ENCODE data around the gene DOCK9. TPM values are rescaled to one million over a fixed set of nuclear protein-coding genes. Genes with fewer than 3 reads are reported as not detected.

Gene DOCK9
- total and polyA plus RNA-seq, 2 experiments from 2014 or later: 16.4 to 38.9 TPM

GRCh38 chr13:98957731-98958442 lies 20.0 kb downstream of the DOCK9 start:
- Histone ChIP-seq H3K4me2 (no peak overlapping the region), H3K27ac (no peak overlapping the region), H3K36me3 (replicated peaks; ENCODE audit: insufficient read depth, low read depth) (no peaks in the 10 kb centered on the region), H3K4me3 (no peak overlapping the region), H3K9me2 (replicated peaks; ENCODE audit: insufficient read depth) (no peaks in the 10 kb centered on the region), H3K4me1 (ENCODE audit: insufficient read depth) (peaks cover 3% of the 10 kb centered on the region), H3K9me3 (ENCODE audit: low read depth) (no peaks in the 10 kb centered on the region), H4K20me1 (ENCODE audit: insufficient read depth, poor library complexity, severe bottlenecking) (no peaks in the 10 kb centered on the region), H3K79me2 (peaks cover 2% of the 10 kb centered on the region), H3K27me3 (no peaks in the 10 kb centered on the region), H2AFZ (no peak overlapping the region)
- DNase-seq (ENCODE audit: low spot score): no peak
- 96% methylated on average over 3 of the region's 3 CpGs for WGBS (ENCODE audit: low lambda C conversion rate, missing lambda C conversion rate)
- TF ChIP-seq EZH2phosphoT487 (IDR thresholded peaks at IDR 0.05; ENCODE audit: low read depth, severe bottlenecking, unreplicated experiment) (no peak), CTCF (IDR thresholded peaks at IDR 0.05; ENCODE audit: poor library complexity) (no peak), EZH2 (IDR thresholded peaks at IDR 0.05; ENCODE audit: borderline replicate concordance) (no peak)

GRCh38 chr13:98955336-98955735 lies 22.5 kb downstream of the DOCK9 start:
- no peaks in the 10 kb centered on the region for H3K27me3 ChIP-seq
- DNase-seq (ENCODE audit: low spot score): no peak
- no peaks in the 10 kb centered on the region for H3K9me3 ChIP-seq (ENCODE audit: low read depth)
- H3K4me2 ChIP-seq: no peak overlapping the region
- H3K27ac ChIP-seq: no peak overlapping the region
- 77% methylated on average over 9 of the region's 9 CpGs for WGBS (ENCODE audit: low lambda C conversion rate, missing lambda C conversion rate)
- no peaks in the 10 kb centered on the region for H3K9me2 ChIP-seq (replicated peaks; ENCODE audit: insufficient read depth)
- no peak overlapping the region for H3K4me3 ChIP-seq
- peaks cover 2% of the 10 kb centered on the region for H3K79me2 ChIP-seq
- no peak overlapping the region for H2AFZ ChIP-seq
- peaks cover 3% of the 10 kb centered on the region for H3K4me1 ChIP-seq (ENCODE audit: insufficient read depth)
- H3K36me3 ChIP-seq (replicated peaks; ENCODE audit: insufficient read depth, low read depth): no peaks in the 10 kb centered on the region
- no peaks in the 10 kb centered on the region for H4K20me1 ChIP-seq (ENCODE audit: insufficient read depth, poor library complexity, severe bottlenecking)
- TF ChIP-seq EZH2 (IDR thresholded peaks at IDR 0.05; ENCODE audit: borderline replicate concordance) (no peak), CTCF (IDR thresholded peaks at IDR 0.05; ENCODE audit: poor library complexity) (no peak), EZH2phosphoT487 (IDR thresholded peaks at IDR 0.05; ENCODE audit: low read depth, severe bottlenecking, unreplicated experiment) (no peak)

GRCh38 chr13:98954313-98954712 lies 23.6 kb downstream of the DOCK9 start:
- H3K79me2 ChIP-seq: peaks cover 2% of the 10 kb centered on the region
- no peaks in the 10 kb centered on the region for H3K9me3 ChIP-seq (ENCODE audit: low read depth)
- no peak for TF ChIP-seq CTCF (IDR thresholded peaks at IDR 0.05; ENCODE audit: poor library complexity)
- TF ChIP-seq EZH2 (IDR thresholded peaks at IDR 0.05; ENCODE audit: borderline replicate concordance): no peak
- TF ChIP-seq EZH2phosphoT487 (IDR thresholded peaks at IDR 0.05; ENCODE audit: low read depth, severe bottlenecking, unreplicated experiment): no peak
- no peaks in the 10 kb centered on the region for H4K20me1 ChIP-seq (ENCODE audit: insufficient read depth, poor library complexity, severe bottlenecking)
- H3K9me2 ChIP-seq (replicated peaks; ENCODE audit: insufficient read depth): no peaks in the 10 kb centered on the region
- no peak overlapping the region for H2AFZ ChIP-seq
- no peak overlapping the region for H3K27ac ChIP-seq
- H3K4me1 ChIP-seq (ENCODE audit: insufficient read depth): no peaks in the 10 kb centered on the region
- no peaks in the 10 kb centered on the region for H3K36me3 ChIP-seq (replicated peaks; ENCODE audit: insufficient read depth, low read depth)
- 70% methylated on average over 4 of the region's 4 CpGs for WGBS (ENCODE audit: low lambda C conversion rate, missing lambda C conversion rate)
- no peak for DNase-seq (ENCODE audit: low spot score)
- H3K27me3 ChIP-seq: no peaks in the 10 kb centered on the region
- H3K4me3 ChIP-seq: no peak overlapping the region
- H3K4me2 ChIP-seq: no peak overlapping the region

Data from hepatocyte (in vitro differentiated cells).